Prostate gland (tissue), 2 donors: Measurements from ENCODE around the gene MCM6. TPM values are rescaled to one million over a fixed set of nuclear protein-coding genes. Genes with fewer than 3 reads are reported as not detected.

Source experiments
- DNase-seq: peaks from one replicate; pipeline ENCODE4 v3.0.0-alpha.2; 2019; ENCODE audit warnings: low spot score
- H3K27ac ChIP-seq, 2 donors: fragments of 200-600 bp; sonication (generic); 2 replicates each; pipeline ENCODE4 v1.5.1; 2017 to 2019
- H3K27me3 ChIP-seq: fragments of 200-600 bp; sonication (generic); replicated peaks from 2 replicates; pipeline ENCODE4 v1.5.1; 2019; ENCODE audit not compliant: insufficient read depth
- H3K36me3 ChIP-seq, 2 donors: fragments of 200-600 bp; sonication (generic); 1 replicate in 1 of 2; 2 replicates in 1 of 2; pipeline versions ENCODE4 v1.5.1 to v1.8.1; 2017 to 2019
- H3K4me1 ChIP-seq: fragments of 200-600 bp; sonication (generic); replicated peaks from 2 replicates; pipeline ENCODE4 v1.5.1; 2019
- H3K4me3 ChIP-seq, 2 donors: fragments of 200-600 bp; sonication (generic); 2 replicates each; pipeline ENCODE4 v1.5.1; 2017 to 2019
- H3K9me3 ChIP-seq: fragments of 200-600 bp; sonication (generic); 2 replicates; pipeline ENCODE4 v1.5.1; 2017
- POLR2A ChIP-seq: fragments of 450-650 bp; IDR thresholded peaks from one replicate; pipeline ENCODE4 v1.6.1; 2016; ENCODE audit warnings: antibody characterized with exemption, mild to moderate bottlenecking
- POLR2AphosphoS5 ChIP-seq: sonication (generic); formaldehyde crosslinking; IDR thresholded peaks from one replicate; pipeline ENCODE4 v1.6.1; 2017; ENCODE audit warnings: antibody characterized with exemption
- WGBS: methylation state at CpG from one replicate; pipeline ENCODE4 v1.1.5; 2018; 5-methylcytosine and 5-hydroxymethylcytosine counted together
- intact Hi-C: fragments of 100-400 bp; cut with DNase I; formaldehyde crosslinking; loops from one replicate; pipeline ENCODE4 v1.14.2; 2022
- total RNA-seq, 2 donors: library from RNA; depleted of rRNA; stranded (reverse); fragments of >200 nt; gene quantifications; one replicate each; pipeline ENCODE4 v1.1.0, GENCODE V29; 2016
- TF ChIP-seq, protein P1 (sequence below), 4 experiments: fragments of 200-600 bp in 2 of 4; fragments of 450-650 bp in 2 of 4; sonication (generic) in 2 of 4; IDR thresholded peaks; 1 replicate in 3 of 4; 2 replicates in 1 of 4; pipeline ENCODE4 v1.5.1; 2016 to 2019; ENCODE audit warnings: antibody characterized with exemption in 4 of 4, mild to moderate bottlenecking in 2 of 4, moderate library complexity in 2 of 4

MCM6 gene
- total RNA-seq, 2 donors from 2014 or later = 6.8 to 19.8 TPM

DNA sequence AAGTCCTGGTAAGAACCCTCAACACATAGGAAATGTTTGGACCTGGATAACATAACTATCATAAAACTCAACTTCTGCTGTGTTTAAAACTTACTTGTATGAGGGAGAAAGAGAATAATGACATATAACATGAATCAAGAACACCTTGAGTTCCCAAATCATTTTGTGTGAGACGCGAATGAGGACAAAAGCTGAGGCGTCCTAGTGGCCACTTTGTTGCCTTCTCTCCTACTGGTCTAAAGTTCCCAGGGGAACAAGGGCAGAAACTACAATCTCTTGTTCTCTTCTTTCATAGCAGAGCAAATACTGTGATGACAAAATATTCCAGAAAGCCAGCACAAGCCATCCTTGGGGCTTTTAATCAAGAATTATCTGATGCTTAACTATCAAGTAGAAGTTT lies 31.0 kb downstream of the MCM6 start:
- no peak for DNase-seq
- Histone ChIP-seq H3K9me3 (no peaks in the 10 kb centered on the region), H3K36me3 (peaks cover 0 to 2% of the 10 kb centered on the region in 2 donors), H3K4me3 (no peak overlapping the region), H3K27me3 (no peaks in the 10 kb centered on the region), H3K27ac (no peak overlapping the region), H3K4me1 (no peaks in the 10 kb centered on the region)
- 95% methylated on average over 3 of the region's 3 CpGs for WGBS
- no peak for TF ChIP-seq POLR2A
- TF ChIP-seq, protein P1, sequence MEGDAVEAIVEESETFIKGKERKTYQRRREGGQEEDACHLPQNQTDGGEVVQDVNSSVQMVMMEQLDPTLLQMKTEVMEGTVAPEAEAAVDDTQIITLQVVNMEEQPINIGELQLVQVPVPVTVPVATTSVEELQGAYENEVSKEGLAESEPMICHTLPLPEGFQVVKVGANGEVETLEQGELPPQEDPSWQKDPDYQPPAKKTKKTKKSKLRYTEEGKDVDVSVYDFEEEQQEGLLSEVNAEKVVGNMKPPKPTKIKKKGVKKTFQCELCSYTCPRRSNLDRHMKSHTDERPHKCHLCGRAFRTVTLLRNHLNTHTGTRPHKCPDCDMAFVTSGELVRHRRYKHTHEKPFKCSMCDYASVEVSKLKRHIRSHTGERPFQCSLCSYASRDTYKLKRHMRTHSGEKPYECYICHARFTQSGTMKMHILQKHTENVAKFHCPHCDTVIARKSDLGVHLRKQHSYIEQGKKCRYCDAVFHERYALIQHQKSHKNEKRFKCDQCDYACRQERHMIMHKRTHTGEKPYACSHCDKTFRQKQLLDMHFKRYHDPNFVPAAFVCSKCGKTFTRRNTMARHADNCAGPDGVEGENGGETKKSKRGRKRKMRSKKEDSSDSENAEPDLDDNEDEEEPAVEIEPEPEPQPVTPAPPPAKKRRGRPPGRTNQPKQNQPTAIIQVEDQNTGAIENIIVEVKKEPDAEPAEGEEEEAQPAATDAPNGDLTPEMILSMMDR (IDR thresholded peaks at IDR 0.05) = no peak
- no peak for TF ChIP-seq POLR2AphosphoS5
- intact Hi-C loops = no loop called here

DNA sequence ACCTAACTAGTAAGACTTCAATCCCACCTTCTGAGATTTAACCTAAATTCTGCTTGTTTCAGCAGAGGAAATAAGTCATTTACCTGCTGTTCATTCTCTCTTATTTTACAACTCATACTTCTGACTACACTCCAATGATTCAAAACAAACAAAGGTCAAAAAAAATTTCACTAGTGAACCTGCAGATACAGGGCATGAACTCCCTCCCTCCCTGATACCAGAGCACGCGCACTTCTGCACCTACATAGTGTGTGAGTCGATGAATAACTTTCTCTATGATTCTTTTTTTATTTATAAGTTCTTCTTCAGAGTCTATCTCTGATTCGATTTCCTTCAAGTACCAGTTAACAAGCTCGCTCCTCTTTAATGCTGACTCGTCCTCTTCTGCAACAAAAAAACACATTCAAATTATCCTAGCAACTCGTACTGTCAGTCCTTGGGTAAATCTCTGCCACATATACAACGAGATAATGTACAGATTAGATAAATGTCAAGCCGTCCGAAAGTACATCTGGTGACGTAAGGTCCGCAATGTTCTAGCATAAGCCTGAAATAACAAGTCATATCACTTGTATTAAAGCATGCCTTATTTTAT lies 31.8 kb downstream of the MCM6 start:
- Histone ChIP-seq H3K9me3 (no peaks in the 10 kb centered on the region), H3K4me1 (no peaks in the 10 kb centered on the region), H3K36me3 (peaks cover 0 to 2% of the 10 kb centered on the region in 2 donors), H3K27me3 (no peaks in the 10 kb centered on the region), H3K4me3 (no peak overlapping the region), H3K27ac (no peak overlapping the region)
- DNase-seq = no peak
- 79% methylated on average over 12 of the region's 12 CpGs for WGBS
- no peak for TF ChIP-seq POLR2A
- TF ChIP-seq, protein P1 (IDR thresholded peaks at IDR 0.05) = no peak
- no peak for TF ChIP-seq POLR2AphosphoS5
- intact Hi-C loops = no loop called here

DNA sequence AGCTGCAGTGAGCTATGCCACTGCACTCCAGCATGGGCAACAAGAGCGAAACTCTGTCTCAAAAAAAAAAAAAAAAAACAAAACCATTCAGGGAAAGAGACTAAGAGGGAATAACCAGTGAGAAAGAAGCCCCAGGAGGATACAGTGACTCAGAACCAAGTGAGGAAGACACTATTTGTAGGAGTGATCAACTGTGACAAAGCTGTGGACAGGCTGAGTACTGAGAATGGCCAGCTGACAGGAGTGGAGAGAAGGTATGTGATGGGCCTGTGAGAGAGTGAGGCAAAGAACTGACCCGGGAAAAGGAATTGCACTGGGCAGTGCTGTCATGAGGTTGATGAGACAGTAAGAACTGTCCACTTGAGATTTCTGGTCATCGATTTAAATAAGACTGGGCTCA lies 32.6 kb downstream of the MCM6 start:
- no peak overlapping the region for H3K27ac ChIP-seq
- H3K4me3 ChIP-seq = no peak overlapping the region
- WGBS = 98% methylated on average over 3 of the region's 3 CpGs
- no peaks in the 10 kb centered on the region for H3K9me3 ChIP-seq
- H3K36me3 ChIP-seq = peaks cover 0 to 2% of the 10 kb centered on the region in 2 donors
- DNase-seq = no peak
- no peaks in the 10 kb centered on the region for H3K4me1 ChIP-seq
- H3K27me3 ChIP-seq = no peaks in the 10 kb centered on the region
- TF ChIP-seq POLR2AphosphoS5 = no peak
- TF ChIP-seq, protein P1 (IDR thresholded peaks at IDR 0.05) = no peak
- TF ChIP-seq POLR2A = no peak
- intact Hi-C loops = no loop called here

DNA sequence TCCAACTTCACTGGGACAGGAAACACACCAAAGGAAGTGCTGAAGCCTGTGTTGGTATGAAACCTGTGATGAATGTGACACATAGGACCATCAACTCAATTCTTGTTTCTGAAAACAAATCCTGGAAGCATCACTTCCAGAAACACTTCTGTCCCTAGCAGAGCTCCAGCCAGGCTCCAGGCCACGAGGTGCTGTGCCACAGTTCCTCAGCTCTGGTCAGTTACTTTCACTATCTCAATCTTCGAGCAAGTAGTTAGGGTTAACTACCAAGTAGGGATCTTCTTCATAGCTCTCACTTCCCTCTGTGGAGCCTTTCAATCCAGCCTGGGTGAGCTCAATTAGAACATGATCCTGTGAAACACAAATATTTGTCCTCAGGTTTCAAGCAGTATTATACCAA lies 35.6 kb downstream of the MCM6 start:
- Histone ChIP-seq H3K9me3 (no peaks in the 10 kb centered on the region), H3K27me3 (no peaks in the 10 kb centered on the region), H3K4me1 (no peaks in the 10 kb centered on the region), H3K4me3 (no peak overlapping the region), H3K27ac (no peak overlapping the region), H3K36me3 (no peaks in the 10 kb centered on the region)
- WGBS = 63% methylated on average over 2 of the region's 2 CpGs
- TF ChIP-seq, protein P1 (IDR thresholded peaks at IDR 0.05) = no peak
- no peak for TF ChIP-seq POLR2AphosphoS5
- no peak for TF ChIP-seq POLR2A
- DNase-seq = no peak
- intact Hi-C loops = no loop called here

DNA sequence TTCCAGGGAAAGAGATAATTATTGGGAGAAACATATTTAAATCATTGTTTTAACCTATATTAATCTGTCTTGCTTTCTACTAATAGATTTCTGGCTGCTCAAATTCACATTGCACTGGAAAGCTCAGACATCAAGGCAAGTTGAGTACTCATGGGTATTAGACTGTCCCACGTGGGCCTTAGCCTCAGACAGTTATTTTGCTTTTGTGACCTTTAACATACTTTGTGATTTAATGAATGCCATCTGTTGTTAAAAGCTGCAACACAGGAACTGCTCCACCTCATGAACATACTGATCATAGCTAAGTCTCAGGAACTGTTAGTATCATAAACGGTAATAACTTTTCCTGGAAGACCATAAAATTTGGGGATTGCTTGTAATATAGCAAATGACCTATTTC lies 36.5 kb downstream of the MCM6 start:
- Histone ChIP-seq H3K4me3 (no peak overlapping the region), H3K27me3 (no peaks in the 10 kb centered on the region), H3K36me3 (no peaks in the 10 kb centered on the region), H3K9me3 (no peaks in the 10 kb centered on the region), H3K4me1 (no peaks in the 10 kb centered on the region), H3K27ac (no peak overlapping the region)
- WGBS = 20% methylated on average over 2 of the region's 2 CpGs
- intact Hi-C loops = no loop called here
- TF ChIP-seq POLR2A = no peak
- no peak for TF ChIP-seq POLR2AphosphoS5
- TF ChIP-seq, protein P1 (IDR thresholded peaks at IDR 0.05) = no peak
- DNase-seq = no peak
